HepG2 (cell line): ENCODE measurements around the gene ACTN1. TPM values are rescaled to one million over a fixed set of nuclear protein-coding genes. Genes with fewer than 3 reads are reported as not detected.

Experiments used
- ATAC-seq: fragments of 200-7000 bp; cut with Tn5 transposase; 3 replicates; pipeline ENCODE4 v1.9.1; 2020; ENCODE audit warnings: mild to moderate bottlenecking, moderate library complexity
- BruUV-seq: library from RNA; stranded (reverse); fragments of 400-500 nt; replicated peaks from 2 replicates; lab custom pipeline; 2021; lab: Mats Ljungman, UMichigan
- CTCF ChIA-PET: fragments of 300-600 bp; formaldehyde crosslinking; extraction: SDS; loops from one replicate; lab custom pipeline; 2021; ENCODE audit warnings: low total read pairs, inconsistent platforms, low intra/inter-chr PET ratio; lab: Yijun Ruan, JAX
- POLR2A ChIA-PET: fragments of 350-600 bp; sonication (Branson Sonifier 250); formaldehyde crosslinking; loops from one replicate; lab custom pipeline; 2020; ENCODE audit warnings: antibody characterized with exemption, inconsistent platforms; lab: Yijun Ruan, JAX
- DNase-seq: peaks from one replicate; pipeline ENCODE4 v3.0.0-alpha.2; 2015; ENCODE audit warnings: low spot score
- FAIRE-seq: peaks from 3 replicates; lab custom pipeline; 2011; peaks lifted over from hg19 to GRCh38; lab: Jason Lieb, UNC
- H2AFZ ChIP-seq: one replicate; pipeline ENCODE4 v1.6.1; 2011; ENCODE audit warnings: low read length, inconsistent platforms
- H3K27ac ChIP-seq: fragments of 300-600 bp; 3 replicates; pipeline ENCODE4 v1.8.0; 2011; ENCODE audit warnings: mixed run types, mild to moderate bottlenecking, mixed read lengths, low read length, inconsistent platforms; ENCODE audit not compliant: insufficient read depth; ENCODE audit errors: extremely low read length
- H3K27me3 ChIP-seq, 2 experiments: fragments of 200-600 bp in 1 of 2; 2 replicates in 1 of 2; 3 replicates in 1 of 2; pipeline versions ENCODE4 v1.6.0 to v1.8.0; 2011; ENCODE audit warnings: low read length in 2 of 2, mild to moderate bottlenecking in 2 of 2, moderate library complexity in 2 of 2, inconsistent platforms in 1 of 2; ENCODE audit not compliant: insufficient read depth in 2 of 2, control insufficient read depth in 1 of 2
- H3K36me3 ChIP-seq, 2 experiments: fragments of 200-600 bp in 1 of 2; replicated peaks in 1 of 2; 2 replicates in 1 of 2; 3 replicates in 1 of 2; pipeline versions ENCODE4 v1.5.1 to v1.8.0; 2011; ENCODE audit warnings: low read length in 2 of 2, inconsistent platforms in 1 of 2; ENCODE audit not compliant: insufficient read depth in 2 of 2, control insufficient read depth in 1 of 2
- H3K4me1 ChIP-seq: 2 replicates; pipeline ENCODE4 v1.5.1; 2012; ENCODE audit warnings: low read length, inconsistent platforms; ENCODE audit not compliant: insufficient read depth
- H3K4me2 ChIP-seq: 2 replicates; pipeline ENCODE4 v1.6.0; 2011; ENCODE audit warnings: low read depth, low read length, inconsistent platforms
- H3K4me3 ChIP-seq, 3 experiments: fragments of 200-600 bp in 1 of 3; sonication (generic), shearing (Covaris generic) in 1 of 3; replicated peaks in 1 of 3; 2 replicates each; pipeline ENCODE4 v1.5.1; 2011 to 2016; ENCODE audit warnings: low read length in 3 of 3, inconsistent platforms in 2 of 3, low read depth in 2 of 3, mild to moderate bottlenecking in 2 of 3, control low read depth in 1 of 3, mixed read lengths in 1 of 3; ENCODE audit not compliant: insufficient read depth in 1 of 3
- H3K79me2 ChIP-seq: one replicate; pipeline ENCODE4 v1.6.1; 2011; ENCODE audit warnings: low read length, inconsistent platforms; ENCODE audit not compliant: insufficient read depth
- H3K9ac ChIP-seq: 2 replicates; pipeline ENCODE4 v1.6.0; 2011; ENCODE audit warnings: mild to moderate bottlenecking, low read depth, low read length, inconsistent platforms; ENCODE audit not compliant: insufficient read depth
- H3K9me3 ChIP-seq: 2 replicates; pipeline ENCODE4 v1.5.1; 2012; ENCODE audit warnings: mild to moderate bottlenecking, low read length
- H4K20me1 ChIP-seq: 2 replicates; pipeline ENCODE4 v1.6.0; 2011; ENCODE audit warnings: inconsistent platforms, mild to moderate bottlenecking, low read length, moderate library complexity; ENCODE audit not compliant: insufficient read depth
- CBX5 ChIP-seq: sonication (generic); formaldehyde crosslinking; IDR thresholded peaks from 2 replicates; pipeline ENCODE4 v1.4.0; 2020; ENCODE audit warnings: missing genetic modification reagents, borderline replicate concordance
- FLYWCH1 ChIP-seq: sonication (generic); formaldehyde crosslinking; IDR thresholded peaks from 2 replicates; pipeline ENCODE4 v1.8.1; 2023; ENCODE audit warnings: mild to moderate bottlenecking, missing genetic modification reagents
- MAFG ChIP-seq: sonication (generic); formaldehyde crosslinking; IDR thresholded peaks from 2 replicates; pipeline ENCODE4 v1.5.1; 2020; ENCODE audit warnings: mild to moderate bottlenecking, missing genetic modification reagents
- MAFK ChIP-seq, 2 experiments: IDR thresholded peaks in 1 of 2; conservative IDR thresholded peaks in 1 of 2; 2 replicates each; pipeline ENCODE4 v1.6.1; 2011; ENCODE audit warnings: improper control_type of control experiment in 2 of 2, low read length in 2 of 2
- POLR2A ChIP-seq, 2 experiments: IDR thresholded peaks; 2 replicates each; pipeline ENCODE4 v1.6.1; 2011; ENCODE audit warnings: low read depth in 2 of 2, low read length in 2 of 2, mild to moderate bottlenecking in 1 of 2, moderate library complexity in 1 of 2; ENCODE audit not compliant: insufficient read depth in 1 of 2
- RBM22 ChIP-seq: fragments of 200-400 bp; formaldehyde crosslinking; optimal IDR thresholded peaks from 2 replicates; pipeline ENCODE3; 2017; ENCODE audit warnings: mild to moderate bottlenecking, low read length, moderate library complexity
- RNF2 ChIP-seq: fragments of 450-650 bp; conservative IDR thresholded peaks from 2 replicates; pipeline ENCODE4 v1.6.1; 2016; ENCODE audit warnings: low read depth
- SIN3A ChIP-seq: IDR thresholded peaks from 2 replicates; pipeline ENCODE4 v1.6.1; 2011; ENCODE audit warnings: low read depth, mild to moderate bottlenecking, control low read depth, low read length, borderline replicate concordance
- SRY ChIP-seq: sonication (generic); formaldehyde crosslinking; IDR thresholded peaks from 2 replicates; pipeline ENCODE4 v1.8.0; 2022; ENCODE audit warnings: mild to moderate bottlenecking, missing genetic modification reagents
- TARDBP ChIP-seq: sonication (generic); formaldehyde crosslinking; IDR thresholded peaks from 2 replicates; pipeline ENCODE4 v1.8.0; 2022; ENCODE audit warnings: mild to moderate bottlenecking, missing genetic modification reagents
- ZNF562 ChIP-seq: sonication (generic); formaldehyde crosslinking; IDR thresholded peaks from 2 replicates; pipeline ENCODE4 v1.8.0; 2022; ENCODE audit warnings: missing genetic modification reagents, borderline replicate concordance
- ZNF652 ChIP-seq: IDR thresholded peaks from 2 replicates; pipeline ENCODE4 v1.6.1; 2016; ENCODE audit warnings: low read depth, borderline replicate concordance
- ZNF737 ChIP-seq: sonication (generic); formaldehyde crosslinking; IDR thresholded peaks from 2 replicates; pipeline ENCODE4 v1.5.0; 2020; ENCODE audit warnings: missing genetic modification reagents, mild to moderate bottlenecking, borderline replicate concordance
- ZSCAN20 ChIP-seq: sonication (generic); formaldehyde crosslinking; IDR thresholded peaks from 2 replicates; pipeline ENCODE4 v1.4.0; 2020; ENCODE audit warnings: missing genetic modification reagents, mild to moderate bottlenecking, borderline replicate concordance
- WGBS: methylation state at CpG from one replicate; pipeline ENCODE4 v1.1.6; 2017; ENCODE audit warnings: low lambda C conversion rate; 5-methylcytosine and 5-hydroxymethylcytosine counted together
- in situ Hi-C: cut with HindIII; loops from 2 replicates; pipeline ENCODE4 v1.10.0; 2017; ENCODE audit warnings: low pct_unique_long_range_greater_than_20kb; ENCODE audit not compliant: extremely low pct_ligation_motif_present
- intact Hi-C: fragments of 100-400 bp; cut with micrococcal nuclease; formaldehyde crosslinking; loops from one replicate; pipeline ENCODE4 v1.10.0; 2022; ENCODE audit not compliant: unreplicated experiment
- polyA plus RNA-seq, 8 experiments: library from polyadenylated mRNA; depleted of rRNA in 3 of 8; stranded (reverse) in 7 of 8; unstranded in 1 of 8; fragments of >200 nt; fragmentation: Illumina TruSeq in 4 of 8; extraction: Trizol in 4 of 8; gene quantifications; 2 replicates each; pipeline versions ENCODE4 v1.2.1 to v1.2.3, GENCODE V29; 2011 to 2016; ENCODE audit warnings: low read depth in 4 of 8, missing spikeins in 1 of 8, mixed read lengths in 1 of 8; ENCODE audit not compliant: insufficient read depth in 1 of 8
- total RNA-seq, 5 experiments: library from RNA; depleted of rRNA; stranded (reverse); fragments of >200 nt; fragmentation: Illumina TruSeq; extraction: Trizol; gene quantifications; 2 replicates each; pipeline ENCODE4 v1.2.3, GENCODE V29; 2016; ENCODE audit warnings: low read depth in 1 of 5
- TF ChIP-seq, protein P1 (sequence below): IDR thresholded peaks from 2 replicates; pipeline ENCODE4 v1.6.1; 2016; ENCODE audit warnings: low read depth, missing genetic modification reagents, missing compliant biosample characterization
- TF ChIP-seq, protein P2 (sequence below): IDR thresholded peaks from 2 replicates; pipeline ENCODE4 v1.6.1; 2016; ENCODE audit warnings: missing compliant biosample characterization, missing genetic modification reagents, borderline replicate concordance
- TF ChIP-seq, protein P3 (sequence below): sonication (generic); formaldehyde crosslinking; IDR thresholded peaks from 2 replicates; pipeline ENCODE4 v1.4.0; 2020; ENCODE audit warnings: mild to moderate bottlenecking, missing genetic modification reagents

The ACTN1 gene
- total and polyA plus RNA-seq, 2 of the 13 experiments (the other 11 are each of a cell fraction or from before 2014, with no cell fraction given), result 58.6 to 162 TPM

DNA sequence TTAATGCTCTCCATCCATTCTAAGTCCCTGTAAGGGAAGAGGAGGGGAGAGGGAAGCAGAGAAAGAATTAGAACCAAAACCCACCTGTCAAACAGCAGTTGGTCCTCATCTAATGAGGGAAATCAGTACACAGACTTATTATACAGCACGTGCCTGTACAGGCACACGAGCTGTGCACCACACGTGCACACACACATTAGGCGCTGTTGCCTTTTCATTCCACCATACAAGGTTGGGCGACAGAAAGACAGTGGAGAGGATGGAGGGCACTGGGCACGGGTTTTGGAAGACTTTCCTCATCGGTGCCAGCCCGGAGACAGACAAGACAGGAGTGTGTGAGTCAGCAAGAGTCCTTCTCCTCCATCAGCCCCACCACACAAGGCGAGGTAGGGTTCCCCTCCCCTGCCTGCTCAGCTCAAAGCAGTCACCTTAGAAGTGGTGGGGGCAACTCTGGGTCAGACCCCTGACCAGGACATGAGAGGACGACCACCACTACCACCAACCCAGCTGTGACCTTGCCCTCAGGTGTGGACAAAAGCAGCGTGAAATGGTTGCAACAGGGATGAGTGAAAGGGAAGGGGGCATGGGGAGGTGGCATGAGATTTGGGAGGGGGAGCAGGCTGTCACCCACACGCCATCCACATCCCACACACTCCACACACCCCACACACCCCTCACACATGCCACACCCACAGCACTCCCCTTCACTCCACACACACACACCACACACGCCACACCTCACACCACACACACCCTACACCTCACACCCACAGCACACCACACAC is 80.7 kb downstream of the ACTN1 start:
- Histone ChIP-seq H3K4me1 (no peaks in the 10 kb centered on the region), H3K9me3 (no peaks in the 10 kb centered on the region), H3K36me3 (peaks cover 55 to 93% of the 10 kb centered on the region in 2 experiments), H3K9ac (no peak overlapping the region), H2AFZ (no peak overlapping the region), H3K4me3 (no peak overlapping the region), H3K27me3 (no peaks in the 10 kb centered on the region), H4K20me1 (no peaks in the 10 kb centered on the region; the same call in 1 of the 2 replicates), H3K27ac (no peak overlapping the region), H3K4me2 (no peak overlapping the region), H3K79me2 (no peaks in the 10 kb centered on the region)
- TF ChIP-seq ZNF652 (CRISPR knock-in tag) (no peak), SIN3A (no peak), POLR2A (IDR thresholded peaks at IDR 0.05; ENCODE audit: insufficient read depth in 1 of 2, low read depth in 2 of 2, low read length in 2 of 2) (no peak), RBM22 (peak; percentile 76), MAFG (no peak), CBX5 (CRISPR knock-in tag) (no peak), RNF2 (no peak), ZNF737 (CRISPR knock-in tag) (no peak), FLYWCH1 (CRISPR knock-in tag) (no peak), TARDBP (0 out of 2 replicates have a peak, but pooled peaks have one; percentile 2), ZNF562 (no peak), SRY (CRISPR knock-in tag) (no peak), ZSCAN20 (CRISPR knock-in tag) (no peak), MAFK (conservative IDR thresholded peaks at IDR 0.05 in 1 of 2, IDR thresholded peaks at IDR 0.05 in 1 of 2; ENCODE audit: low read length in 2 of 2) (no peak)
- TF ChIP-seq, protein P1, sequence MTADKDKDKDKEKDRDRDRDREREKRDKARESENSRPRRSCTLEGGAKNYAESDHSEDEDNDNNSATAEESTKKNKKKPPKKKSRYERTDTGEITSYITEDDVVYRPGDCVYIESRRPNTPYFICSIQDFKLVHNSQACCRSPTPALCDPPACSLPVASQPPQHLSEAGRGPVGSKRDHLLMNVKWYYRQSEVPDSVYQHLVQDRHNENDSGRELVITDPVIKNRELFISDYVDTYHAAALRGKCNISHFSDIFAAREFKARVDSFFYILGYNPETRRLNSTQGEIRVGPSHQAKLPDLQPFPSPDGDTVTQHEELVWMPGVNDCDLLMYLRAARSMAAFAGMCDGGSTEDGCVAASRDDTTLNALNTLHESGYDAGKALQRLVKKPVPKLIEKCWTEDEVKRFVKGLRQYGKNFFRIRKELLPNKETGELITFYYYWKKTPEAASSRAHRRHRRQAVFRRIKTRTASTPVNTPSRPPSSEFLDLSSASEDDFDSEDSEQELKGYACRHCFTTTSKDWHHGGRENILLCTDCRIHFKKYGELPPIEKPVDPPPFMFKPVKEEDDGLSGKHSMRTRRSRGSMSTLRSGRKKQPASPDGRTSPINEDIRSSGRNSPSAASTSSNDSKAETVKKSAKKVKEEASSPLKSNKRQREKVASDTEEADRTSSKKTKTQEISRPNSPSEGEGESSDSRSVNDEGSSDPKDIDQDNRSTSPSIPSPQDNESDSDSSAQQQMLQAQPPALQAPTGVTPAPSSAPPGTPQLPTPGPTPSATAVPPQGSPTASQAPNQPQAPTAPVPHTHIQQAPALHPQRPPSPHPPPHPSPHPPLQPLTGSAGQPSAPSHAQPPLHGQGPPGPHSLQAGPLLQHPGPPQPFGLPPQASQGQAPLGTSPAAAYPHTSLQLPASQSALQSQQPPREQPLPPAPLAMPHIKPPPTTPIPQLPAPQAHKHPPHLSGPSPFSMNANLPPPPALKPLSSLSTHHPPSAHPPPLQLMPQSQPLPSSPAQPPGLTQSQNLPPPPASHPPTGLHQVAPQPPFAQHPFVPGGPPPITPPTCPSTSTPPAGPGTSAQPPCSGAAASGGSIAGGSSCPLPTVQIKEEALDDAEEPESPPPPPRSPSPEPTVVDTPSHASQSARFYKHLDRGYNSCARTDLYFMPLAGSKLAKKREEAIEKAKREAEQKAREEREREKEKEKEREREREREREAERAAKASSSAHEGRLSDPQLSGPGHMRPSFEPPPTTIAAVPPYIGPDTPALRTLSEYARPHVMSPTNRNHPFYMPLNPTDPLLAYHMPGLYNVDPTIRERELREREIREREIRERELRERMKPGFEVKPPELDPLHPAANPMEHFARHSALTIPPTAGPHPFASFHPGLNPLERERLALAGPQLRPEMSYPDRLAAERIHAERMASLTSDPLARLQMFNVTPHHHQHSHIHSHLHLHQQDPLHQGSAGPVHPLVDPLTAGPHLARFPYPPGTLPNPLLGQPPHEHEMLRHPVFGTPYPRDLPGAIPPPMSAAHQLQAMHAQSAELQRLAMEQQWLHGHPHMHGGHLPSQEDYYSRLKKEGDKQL (CRISPR knock-in tag), result no peak
- TF ChIP-seq, protein P2, sequence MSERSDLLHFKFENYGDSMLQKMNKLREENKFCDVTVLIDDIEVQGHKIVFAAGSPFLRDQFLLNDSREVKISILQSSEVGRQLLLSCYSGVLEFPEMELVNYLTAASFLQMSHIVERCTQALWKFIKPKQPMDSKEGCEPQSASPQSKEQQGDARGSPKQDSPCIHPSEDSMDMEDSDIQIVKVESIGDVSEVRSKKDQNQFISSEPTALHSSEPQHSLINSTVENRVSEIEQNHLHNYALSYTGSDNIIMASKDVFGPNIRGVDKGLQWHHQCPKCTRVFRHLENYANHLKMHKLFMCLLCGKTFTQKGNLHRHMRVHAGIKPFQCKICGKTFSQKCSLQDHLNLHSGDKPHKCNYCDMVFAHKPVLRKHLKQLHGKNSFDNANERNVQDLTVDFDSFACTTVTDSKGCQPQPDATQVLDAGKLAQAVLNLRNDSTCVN (CRISPR knock-in tag), result no peak
- TF ChIP-seq, protein P3, sequence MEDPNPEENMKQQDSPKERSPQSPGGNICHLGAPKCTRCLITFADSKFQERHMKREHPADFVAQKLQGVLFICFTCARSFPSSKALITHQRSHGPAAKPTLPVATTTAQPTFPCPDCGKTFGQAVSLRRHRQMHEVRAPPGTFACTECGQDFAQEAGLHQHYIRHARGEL (CRISPR knock-in tag), result no peak
- in situ Hi-C loops, result no loop called here
- DNase-seq (no peak), FAIRE-seq (no peak), ATAC-seq (no peak)
- WGBS, result 77% methylated on average over 10 of the region's 13 CpGs
- CTCF ChIA-PET, result no interaction called here
- no TSS peak for BruUV-seq
- POLR2A ChIA-PET, result no interaction called here
- intact Hi-C loops, result no loop called here
